ENCODE measurements around the gene MINDY4B.

Gene MINDY4B

DNA sequence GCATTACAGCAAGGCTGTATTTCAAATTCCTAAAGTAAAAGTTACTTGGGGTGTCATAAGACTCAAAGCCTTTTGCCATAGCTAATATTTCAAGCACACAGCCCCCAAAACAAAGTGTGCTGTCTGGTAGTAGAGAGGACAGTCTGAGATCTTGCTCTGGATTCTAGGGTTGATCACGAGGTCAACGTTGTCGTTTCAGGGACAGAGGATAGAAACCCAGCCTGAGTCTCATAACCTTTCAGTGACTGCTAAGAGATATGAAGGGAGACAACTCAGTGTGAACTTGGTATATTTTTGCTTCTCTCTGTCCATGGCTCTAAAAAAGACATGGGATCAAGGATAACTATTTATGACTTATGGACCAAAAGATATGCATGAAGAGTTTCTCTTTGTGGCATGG is 25.6 kb upstream of the MINDY4B start:
- TF ChIP-seq, protein P1, sequence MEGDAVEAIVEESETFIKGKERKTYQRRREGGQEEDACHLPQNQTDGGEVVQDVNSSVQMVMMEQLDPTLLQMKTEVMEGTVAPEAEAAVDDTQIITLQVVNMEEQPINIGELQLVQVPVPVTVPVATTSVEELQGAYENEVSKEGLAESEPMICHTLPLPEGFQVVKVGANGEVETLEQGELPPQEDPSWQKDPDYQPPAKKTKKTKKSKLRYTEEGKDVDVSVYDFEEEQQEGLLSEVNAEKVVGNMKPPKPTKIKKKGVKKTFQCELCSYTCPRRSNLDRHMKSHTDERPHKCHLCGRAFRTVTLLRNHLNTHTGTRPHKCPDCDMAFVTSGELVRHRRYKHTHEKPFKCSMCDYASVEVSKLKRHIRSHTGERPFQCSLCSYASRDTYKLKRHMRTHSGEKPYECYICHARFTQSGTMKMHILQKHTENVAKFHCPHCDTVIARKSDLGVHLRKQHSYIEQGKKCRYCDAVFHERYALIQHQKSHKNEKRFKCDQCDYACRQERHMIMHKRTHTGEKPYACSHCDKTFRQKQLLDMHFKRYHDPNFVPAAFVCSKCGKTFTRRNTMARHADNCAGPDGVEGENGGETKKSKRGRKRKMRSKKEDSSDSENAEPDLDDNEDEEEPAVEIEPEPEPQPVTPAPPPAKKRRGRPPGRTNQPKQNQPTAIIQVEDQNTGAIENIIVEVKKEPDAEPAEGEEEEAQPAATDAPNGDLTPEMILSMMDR (IDR thresholded peaks at IDR 0.05) = no peak
- TF ChIP-seq ZFX (IDR thresholded peaks at IDR 0.05; ENCODE audit: borderline replicate concordance) = no peak
- H3K27ac ChIP-seq = no peak overlapping the region

DNA sequence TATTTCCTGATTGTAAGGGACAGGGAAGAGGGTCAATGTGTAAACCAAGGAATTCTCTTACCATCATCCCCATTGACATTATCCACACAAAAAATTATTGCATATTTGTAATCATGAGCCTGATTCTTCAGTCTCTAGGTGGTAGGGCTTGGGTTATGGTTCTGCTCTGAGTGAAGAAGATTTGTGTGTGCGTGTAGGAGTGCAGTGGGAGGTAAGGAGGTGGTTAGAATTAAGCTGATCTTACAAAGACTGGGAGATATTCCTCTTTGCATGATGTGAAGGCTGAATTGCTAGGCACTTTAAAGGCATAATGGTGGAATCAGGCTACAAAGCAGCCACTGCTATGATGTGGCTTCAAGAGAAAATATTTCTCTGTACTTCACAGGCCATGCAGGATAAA is 23.0 kb upstream of the MINDY4B start:
- no peak overlapping the region for H3K27ac ChIP-seq
- no peak for TF ChIP-seq ZFX (IDR thresholded peaks at IDR 0.05; ENCODE audit: borderline replicate concordance)
- TF ChIP-seq, protein P1 (IDR thresholded peaks at IDR 0.05) = no peak

DNA sequence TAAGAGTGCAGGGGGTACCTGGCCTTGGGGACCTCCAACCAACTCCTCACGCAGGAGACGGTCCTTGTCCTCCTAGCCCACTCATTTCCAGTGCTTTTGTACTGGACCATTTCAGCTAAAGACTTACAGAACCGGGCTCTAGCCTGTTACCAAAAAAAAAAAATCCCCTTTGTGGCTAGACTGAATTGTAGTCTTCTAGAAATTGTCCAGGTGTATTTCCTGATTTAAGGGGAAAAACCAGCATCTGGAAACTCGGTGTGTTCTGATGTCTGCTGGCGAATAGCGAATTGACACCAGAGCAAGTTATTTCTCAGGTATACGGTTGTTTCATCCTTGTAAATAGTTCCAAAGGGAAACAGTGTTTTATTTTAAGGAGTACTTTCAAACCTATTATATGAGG is 21.1 kb upstream of the MINDY4B start:
- H3K27ac ChIP-seq = no peak overlapping the region
- TF ChIP-seq, protein P1 (IDR thresholded peaks at IDR 0.05) = no peak
- no peak for TF ChIP-seq ZFX (IDR thresholded peaks at IDR 0.05; ENCODE audit: borderline replicate concordance)

DNA sequence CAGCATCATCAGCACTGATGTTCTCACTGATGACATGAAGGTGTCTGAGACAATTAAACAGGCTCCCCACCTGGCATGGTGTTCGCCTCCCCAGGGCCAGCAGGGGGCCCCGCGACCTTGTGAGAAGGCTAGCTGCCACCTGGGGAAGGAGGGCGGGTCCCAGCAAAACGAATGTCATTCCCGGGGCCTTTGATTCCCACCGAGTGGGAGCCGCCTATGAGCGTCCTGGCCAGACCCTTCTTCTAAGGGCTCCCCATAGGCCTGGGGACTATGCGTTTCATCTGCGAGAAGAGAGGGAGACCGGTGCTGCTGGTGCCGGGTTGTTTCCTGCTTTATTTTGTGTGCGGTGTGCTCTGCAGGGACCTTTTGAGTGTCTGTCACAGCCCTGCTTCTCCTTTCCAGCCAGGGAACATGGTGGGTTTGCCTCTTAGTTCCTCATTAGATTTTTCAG is 20.5 kb upstream of the MINDY4B start:
- H3K27ac ChIP-seq = no peak overlapping the region
- no peak for TF ChIP-seq ZFX (IDR thresholded peaks at IDR 0.05; ENCODE audit: borderline replicate concordance)
- TF ChIP-seq, protein P1 (IDR thresholded peaks at IDR 0.05) = peak; percentile 78

DNA sequence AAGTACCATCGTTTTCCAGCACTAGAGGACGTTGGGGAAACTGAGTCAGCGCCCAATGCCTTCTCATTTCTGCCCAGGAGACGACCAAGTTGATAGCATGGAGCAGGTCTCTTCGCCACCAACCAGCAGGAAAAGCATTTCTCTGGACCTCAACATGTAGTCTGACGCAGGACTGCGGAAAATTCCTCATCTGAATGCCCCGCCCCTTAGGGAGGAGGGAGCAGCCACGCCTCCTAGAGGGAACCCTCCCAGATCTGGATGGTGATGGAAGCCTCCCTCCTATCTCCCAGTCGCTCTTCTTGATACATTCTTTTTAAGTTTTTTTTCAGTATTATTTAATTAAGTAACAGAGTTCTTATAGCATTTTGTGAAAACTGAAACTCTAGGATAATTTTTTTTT is 17.4 kb upstream of the MINDY4B start:
- no peak overlapping the region for H3K27ac ChIP-seq
- TF ChIP-seq ZFX (IDR thresholded peaks at IDR 0.05; ENCODE audit: borderline replicate concordance) = no peak
- TF ChIP-seq, protein P1 (IDR thresholded peaks at IDR 0.05) = no peak

DNA sequence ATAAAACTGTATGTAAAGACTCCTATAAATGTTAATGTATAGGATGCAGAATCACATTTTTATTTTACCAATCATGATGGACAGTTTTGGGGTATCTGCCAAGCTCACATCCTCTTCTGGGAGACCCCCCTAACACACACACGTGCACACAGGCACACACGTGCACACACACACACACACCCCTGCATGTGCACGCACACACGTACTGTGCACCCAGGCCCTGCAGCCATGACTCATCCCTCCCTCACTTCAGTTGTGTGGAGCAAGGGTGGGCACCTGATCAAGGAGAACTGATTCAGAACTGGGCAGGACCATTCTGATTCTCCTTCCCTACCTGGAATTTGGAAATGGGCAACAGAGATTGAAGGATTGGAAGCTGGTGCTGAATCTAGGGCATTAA is 16.0 kb upstream of the MINDY4B start:
- TF ChIP-seq, protein P1 (IDR thresholded peaks at IDR 0.05) = no peak
- no peak for TF ChIP-seq ZFX (IDR thresholded peaks at IDR 0.05; ENCODE audit: borderline replicate concordance)
- no peak overlapping the region for H3K27ac ChIP-seq

DNA sequence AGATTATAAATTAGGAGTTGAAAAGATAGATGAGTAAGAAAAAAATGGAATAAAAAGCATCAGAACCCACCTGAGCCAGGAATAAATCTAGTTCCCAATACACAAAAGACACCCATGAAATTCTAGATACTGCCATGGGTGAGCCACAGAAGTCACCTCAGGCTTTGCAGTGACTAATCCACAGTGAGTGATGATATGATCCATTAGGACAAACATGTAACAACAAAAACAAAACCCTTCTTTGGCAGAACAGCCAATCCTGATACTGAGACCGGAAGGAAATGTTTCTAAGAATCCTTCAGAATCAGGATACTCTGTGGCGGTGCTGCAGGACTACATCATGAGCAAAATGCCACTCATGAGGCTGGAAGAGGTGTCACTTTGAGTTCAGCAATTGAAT is 15.0 kb upstream of the MINDY4B start:
- no peak overlapping the region for H3K27ac ChIP-seq
- TF ChIP-seq ZFX (IDR thresholded peaks at IDR 0.05; ENCODE audit: borderline replicate concordance) = no peak
- TF ChIP-seq, protein P1 (IDR thresholded peaks at IDR 0.05) = no peak

Measured in 22Rv1 (cell line).